Neutrophil (primary cell): ENCODE results near the gene SORCS1.

Source experiments
- H3K27ac ChIP-seq: fragments of 200-600 bp; sonication (generic); 2 replicates; pipeline ENCODE4 v1.5.1; 2016; ENCODE audit warnings: mild to moderate bottlenecking, moderate library complexity
- H3K27me3 ChIP-seq: fragments of 200-600 bp; sonication (generic); 2 replicates; pipeline ENCODE4 v1.6.0; 2016; ENCODE audit warnings: mild to moderate bottlenecking
- H3K36me3 ChIP-seq: fragments of 200-600 bp; sonication (generic); 2 replicates; pipeline ENCODE4 v1.5.1; 2017
- H3K4me1 ChIP-seq, 2 experiments: fragments of 200-600 bp in 1 of 2; sonication (generic) in 1 of 2; 1 replicate in 1 of 2; 2 replicates in 1 of 2; pipeline versions ENCODE4 v1.5.1 to v1.6.1; 2013 to 2016; ENCODE audit warnings: low read depth in 1 of 2, low read length in 1 of 2, mild to moderate bottlenecking in 1 of 2, moderate library complexity in 1 of 2; ENCODE audit not compliant: control insufficient read depth in 1 of 2, insufficient read depth in 1 of 2
- H3K4me3 ChIP-seq, 2 experiments: fragments of 200-600 bp in 1 of 2; sonication (generic) in 1 of 2; 1 replicate in 1 of 2; 2 replicates in 1 of 2; pipeline ENCODE4 v1.5.1; 2013 to 2016; ENCODE audit warnings: low read depth in 1 of 2, low read length in 1 of 2, mild to moderate bottlenecking in 1 of 2, moderate library complexity in 1 of 2
- H3K9me3 ChIP-seq: fragments of 200-600 bp; sonication (generic); 2 replicates; pipeline ENCODE4 v1.5.1; 2016
- CTCF ChIP-seq: fragments of 200-600 bp; sonication (generic); IDR thresholded peaks from 2 replicates; pipeline ENCODE4 v1.5.1; 2016; ENCODE audit warnings: antibody characterized with exemption

SORCS1 gene

GRCh38 chr10:106555599-106555998 is 608.9 kb downstream of the SORCS1 start:
- H3K9me3 ChIP-seq: no peaks in the 10 kb centered on the region
- no peak overlapping the region for H3K4me3 ChIP-seq
- H3K27me3 ChIP-seq: no peaks in the 10 kb centered on the region
- H3K36me3 ChIP-seq: no peaks in the 10 kb centered on the region
- no peak overlapping the region for H3K27ac ChIP-seq
- no peak for TF ChIP-seq CTCF
- no peaks in the 10 kb centered on the region for H3K4me1 ChIP-seq

DNA sequence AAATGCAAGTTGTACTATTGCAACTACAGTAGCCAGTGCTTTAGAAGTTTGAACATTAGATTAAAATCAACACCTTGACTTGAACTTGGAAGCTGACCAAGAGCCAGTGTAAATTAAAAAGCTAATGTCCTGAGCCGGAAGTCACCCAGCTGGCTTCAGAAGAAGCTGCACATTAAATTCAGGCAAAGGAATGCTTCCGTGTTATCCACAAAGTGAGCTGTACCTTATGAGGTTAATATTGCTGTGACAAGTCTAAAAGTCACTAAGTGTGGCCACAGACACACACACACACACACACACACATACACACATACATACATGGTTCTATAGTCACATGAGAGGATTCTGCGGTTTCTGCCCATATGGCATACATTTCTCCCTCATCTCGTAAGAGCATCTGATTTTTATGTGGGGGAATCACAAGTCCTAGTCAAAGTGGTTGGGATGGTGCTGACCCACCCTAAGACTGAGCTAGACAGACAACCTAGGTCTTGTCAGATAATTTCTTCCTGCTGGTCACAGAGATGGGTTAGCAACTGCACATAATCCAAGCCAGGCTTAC is 612.9 kb downstream of the SORCS1 start:
- Histone ChIP-seq H3K27me3 (no peaks in the 10 kb centered on the region), H3K9me3 (no peaks in the 10 kb centered on the region), H3K36me3 (no peaks in the 10 kb centered on the region), H3K4me1 (no peaks in the 10 kb centered on the region), H3K4me3 (no peak overlapping the region), H3K27ac (no peak overlapping the region)
- TF ChIP-seq CTCF: no peak

DNA sequence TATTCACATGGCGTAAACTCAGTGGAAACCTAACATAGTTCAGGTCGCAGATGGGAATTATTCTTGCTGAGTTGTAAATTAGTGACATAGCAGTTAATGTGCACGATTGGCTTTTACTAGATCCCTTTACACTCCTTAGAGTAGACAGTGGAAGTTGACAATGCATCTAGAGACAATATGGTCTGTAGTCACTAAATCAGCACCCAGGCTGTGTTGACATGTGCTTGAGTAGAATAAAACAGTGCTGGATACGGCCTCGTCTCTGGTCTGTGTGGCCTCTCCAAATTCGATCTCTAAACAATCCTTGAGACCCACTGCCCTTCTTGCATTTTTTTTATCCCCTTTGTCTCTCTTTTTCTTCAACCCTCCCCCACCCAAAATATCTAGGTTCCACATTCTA is 615.7 kb downstream of the SORCS1 start:
- Histone ChIP-seq H3K4me3 (no peak overlapping the region), H3K9me3 (no peaks in the 10 kb centered on the region), H3K4me1 (no peaks in the 10 kb centered on the region), H3K36me3 (no peaks in the 10 kb centered on the region), H3K27ac (no peak overlapping the region), H3K27me3 (no peaks in the 10 kb centered on the region)
- TF ChIP-seq CTCF: no peak

DNA sequence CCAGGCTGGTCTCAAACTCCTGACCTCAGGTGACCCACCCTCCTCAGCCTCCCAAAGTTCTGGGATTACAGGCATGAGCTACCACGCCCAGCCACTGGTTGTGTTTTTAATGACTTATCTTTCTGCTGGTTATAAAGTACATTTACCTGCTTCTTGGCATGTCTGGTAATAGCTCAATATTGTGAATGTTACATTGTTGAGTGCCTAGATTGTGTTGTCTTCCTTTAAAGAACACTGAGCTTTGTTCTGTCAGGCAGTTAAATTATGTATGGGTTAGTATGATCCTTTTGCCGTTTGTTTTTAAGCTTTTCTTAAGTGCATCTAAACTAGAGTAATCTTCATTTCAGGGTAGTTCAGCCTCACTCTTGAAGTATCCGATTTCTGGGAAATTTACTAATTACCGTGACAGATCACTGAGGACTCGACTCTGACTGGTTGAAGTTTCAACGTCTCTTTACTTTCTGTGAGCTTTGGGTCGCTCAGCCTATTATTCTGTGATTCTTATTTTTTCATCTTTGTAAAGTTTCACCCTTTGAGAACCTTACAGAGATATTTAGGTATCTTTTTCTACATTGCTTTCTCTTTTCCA is 617.4 kb downstream of the SORCS1 start:
- H3K9me3 ChIP-seq: no peaks in the 10 kb centered on the region
- TF ChIP-seq CTCF: no peak
- H3K4me3 ChIP-seq: no peak overlapping the region
- no peaks in the 10 kb centered on the region for H3K27me3 ChIP-seq
- H3K36me3 ChIP-seq: no peaks in the 10 kb centered on the region
- H3K27ac ChIP-seq: no peak overlapping the region
- H3K4me1 ChIP-seq: no peaks in the 10 kb centered on the region

GRCh38 chr10:106542461-106542860 is 622.0 kb downstream of the SORCS1 start:
- H3K9me3 ChIP-seq: no peaks in the 10 kb centered on the region
- no peak overlapping the region for H3K27ac ChIP-seq
- H3K27me3 ChIP-seq: no peaks in the 10 kb centered on the region
- TF ChIP-seq CTCF: no peak
- H3K36me3 ChIP-seq: no peaks in the 10 kb centered on the region
- H3K4me3 ChIP-seq: no peak overlapping the region
- H3K4me1 ChIP-seq: no peaks in the 10 kb centered on the region
